Neural crest cell (in vitro differentiated cells): ENCODE data around the gene PITPNM2. TPM values are rescaled to one million over a fixed set of nuclear protein-coding genes. Genes with fewer than 3 reads are reported as not detected.

Experiments
- DNase-seq: peaks from one replicate; pipeline ENCODE4 v3.0.0; 2021; ENCODE audit warnings: low read depth, mixed read lengths, low spot score
- H3K27ac Mint-ChIP-seq: one replicate; pipeline ENCODE4 v1.8.0; 2021; ENCODE audit warnings: mild to moderate bottlenecking, mixed read lengths; ENCODE audit not compliant: unreplicated experiment
- H3K27me3 Mint-ChIP-seq: 2 replicates; pipeline ENCODE4 v1.8.0; 2021; ENCODE audit warnings: low read depth, mild to moderate bottlenecking, mixed read lengths
- H3K36me3 Mint-ChIP-seq: 2 replicates; pipeline ENCODE4 v1.8.0; 2021; ENCODE audit warnings: low read depth, mild to moderate bottlenecking, mixed read lengths
- H3K4me1 Mint-ChIP-seq: 2 replicates; pipeline ENCODE4 v1.8.0; 2021; ENCODE audit warnings: mixed read lengths
- H3K4me3 Mint-ChIP-seq: one replicate; pipeline ENCODE4 v1.8.0; 2021; ENCODE audit warnings: mild to moderate bottlenecking, mixed read lengths
- H3K9me3 Mint-ChIP-seq: 2 replicates; pipeline ENCODE4 v1.8.0; 2021; ENCODE audit warnings: mixed read lengths
- CTCF ChIP-seq: fragments of 200-600 bp; sonication (generic); conservative IDR thresholded peaks from 2 replicates; pipeline ENCODE4 v1.5.0; 2021; ENCODE audit warnings: antibody characterized with exemption, mild to moderate bottlenecking
- total RNA-seq: library from RNA; stranded (reverse); gene quantifications from 2 replicates; pipeline ENCODE4 v1.2.1, GENCODE V29; 2021

The PITPNM2 gene
- total RNA-seq, 1 donor from 2014 or later = 9.5 TPM

- no peak for TF ChIP-seq CTCF
- no peak overlapping the region for H3K4me3 Mint-ChIP-seq
- no peak for DNase-seq
- peaks cover 2% of the 10 kb centered on the region for H3K9me3 Mint-ChIP-seq
- H3K27ac Mint-ChIP-seq = peak overlapping the region; percentile 19
- H3K4me1 Mint-ChIP-seq = peaks cover 35% of the 10 kb centered on the region
- H3K27me3 Mint-ChIP-seq = no peaks in the 10 kb centered on the region
- H3K36me3 Mint-ChIP-seq = peaks cover 5% of the 10 kb centered on the region
These were observed 9.9 kb downstream of the PITPNM2 start for GRCh38 chr12:123140676-123141614.

GRCh38 chr12:123139926-123140675 lies 10.8 kb downstream of the PITPNM2 start:
- H3K9me3 Mint-ChIP-seq = peaks cover 2% of the 10 kb centered on the region
- no peak for TF ChIP-seq CTCF
- H3K27me3 Mint-ChIP-seq = no peaks in the 10 kb centered on the region

GRCh38 chr12:123135688-123136087 lies 15.2 kb downstream of the PITPNM2 start:
- Mint-ChIP-seq H3K27ac (no peak overlapping the region), H3K27me3 (no peaks in the 10 kb centered on the region), H3K4me1 (peaks cover 12% of the 10 kb centered on the region), H3K4me3 (no peak overlapping the region), H3K9me3 (peaks cover 2% of the 10 kb centered on the region), H3K36me3 (peaks cover 5% of the 10 kb centered on the region)
- DNase-seq = no peak
- TF ChIP-seq CTCF = no peak

More at GRCh38 chr12:123139926-123140675, 10.8 kb downstream of the PITPNM2 start:
- H3K27ac Mint-ChIP-seq = peak overlapping the region; percentile 60
- H3K4me1 Mint-ChIP-seq = peaks cover 31% of the 10 kb centered on the region
- DNase-seq = no peak
- peak overlapping the region; percentile 16 for H3K4me3 Mint-ChIP-seq
- peaks cover 5% of the 10 kb centered on the region for H3K36me3 Mint-ChIP-seq

GRCh38 chr12:123134826-123135225 lies 16.1 kb downstream of the PITPNM2 start:
- Mint-ChIP-seq H3K27me3 (no peaks in the 10 kb centered on the region), H3K4me3 (no peak overlapping the region), H3K4me1 (peaks cover 9% of the 10 kb centered on the region), H3K36me3 (peaks cover 5% of the 10 kb centered on the region), H3K9me3 (peaks cover 2% of the 10 kb centered on the region), H3K27ac (no peak overlapping the region)
- no peak for DNase-seq
- TF ChIP-seq CTCF = no peak

- Mint-ChIP-seq H3K4me1 (peaks cover 9% of the 10 kb centered on the region), H3K4me3 (no peak overlapping the region), H3K36me3 (peaks cover 2% of the 10 kb centered on the region), H3K27me3 (no peaks in the 10 kb centered on the region), H3K9me3 (peaks cover 2% of the 10 kb centered on the region), H3K27ac (no peak overlapping the region)
- no peak for TF ChIP-seq CTCF
- DNase-seq = no peak
These were observed 16.6 kb downstream of the PITPNM2 start for GRCh38 chr12:123134271-123134671.
